BE2C (cell line): ENCODE data around the gene PLCB4.

Source experiments
- DNase-seq: peaks from one replicate; pipeline ENCODE4 v3.0.0-alpha.2; 2020
- H3K27me3 ChIP-seq: fragments of 250-450 bp; sonication (Bioruptor Pico); 2 replicates; pipeline ENCODE4 v1.5.1; 2020; ENCODE audit warnings: mild to moderate bottlenecking
- H3K36me3 ChIP-seq: fragments of 250-450 bp; sonication (Bioruptor Pico); 2 replicates; pipeline ENCODE4 v1.5.1; 2020; ENCODE audit warnings: mild to moderate bottlenecking
- H3K4me1 ChIP-seq: fragments of 250-450 bp; sonication (Bioruptor Pico); 2 replicates; pipeline ENCODE4 v1.5.1; 2020
- H3K4me3 ChIP-seq: 2 replicates; pipeline ENCODE4 v1.5.1; 2011; ENCODE audit warnings: low read depth, low read length
- H3K9me3 ChIP-seq: fragments of 250-450 bp; sonication (Bioruptor Pico); 2 replicates; pipeline ENCODE4 v1.5.1; 2020
- TF ChIP-seq, protein P1 (sequence below): IDR thresholded peaks from 2 replicates; pipeline ENCODE4 v1.5.1; 2012; ENCODE audit warnings: mild to moderate bottlenecking, low read depth, low read length

The PLCB4 gene

DNA sequence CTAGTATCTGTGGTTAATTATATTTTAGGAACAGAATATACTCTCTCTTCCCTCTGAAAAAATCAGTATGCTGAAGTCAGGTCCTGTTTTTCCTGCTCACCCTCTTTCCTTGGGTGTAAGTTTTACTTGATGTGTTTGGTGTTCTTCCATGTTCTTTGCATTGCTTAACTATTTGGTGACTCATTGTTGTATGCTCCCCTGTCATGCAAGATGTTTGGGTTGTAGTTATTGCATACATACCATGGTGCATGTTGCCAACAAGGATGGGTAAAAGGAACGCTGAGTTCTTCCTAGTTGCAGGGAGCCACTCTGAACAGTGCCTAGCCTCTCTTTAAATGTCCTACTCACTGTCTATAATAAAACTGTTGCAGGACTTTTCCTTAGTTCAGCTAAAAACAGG is 237.6 kb downstream of the PLCB4 start:
- DNase-seq: no peak
- no peaks in the 10 kb centered on the region for H3K9me3 ChIP-seq
- no peaks in the 10 kb centered on the region for H3K36me3 ChIP-seq
- H3K4me1 ChIP-seq: no peaks in the 10 kb centered on the region
- no peaks in the 10 kb centered on the region for H3K27me3 ChIP-seq
- no peak overlapping the region for H3K4me3 ChIP-seq
- TF ChIP-seq, protein P1, sequence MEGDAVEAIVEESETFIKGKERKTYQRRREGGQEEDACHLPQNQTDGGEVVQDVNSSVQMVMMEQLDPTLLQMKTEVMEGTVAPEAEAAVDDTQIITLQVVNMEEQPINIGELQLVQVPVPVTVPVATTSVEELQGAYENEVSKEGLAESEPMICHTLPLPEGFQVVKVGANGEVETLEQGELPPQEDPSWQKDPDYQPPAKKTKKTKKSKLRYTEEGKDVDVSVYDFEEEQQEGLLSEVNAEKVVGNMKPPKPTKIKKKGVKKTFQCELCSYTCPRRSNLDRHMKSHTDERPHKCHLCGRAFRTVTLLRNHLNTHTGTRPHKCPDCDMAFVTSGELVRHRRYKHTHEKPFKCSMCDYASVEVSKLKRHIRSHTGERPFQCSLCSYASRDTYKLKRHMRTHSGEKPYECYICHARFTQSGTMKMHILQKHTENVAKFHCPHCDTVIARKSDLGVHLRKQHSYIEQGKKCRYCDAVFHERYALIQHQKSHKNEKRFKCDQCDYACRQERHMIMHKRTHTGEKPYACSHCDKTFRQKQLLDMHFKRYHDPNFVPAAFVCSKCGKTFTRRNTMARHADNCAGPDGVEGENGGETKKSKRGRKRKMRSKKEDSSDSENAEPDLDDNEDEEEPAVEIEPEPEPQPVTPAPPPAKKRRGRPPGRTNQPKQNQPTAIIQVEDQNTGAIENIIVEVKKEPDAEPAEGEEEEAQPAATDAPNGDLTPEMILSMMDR: no peak

DNA sequence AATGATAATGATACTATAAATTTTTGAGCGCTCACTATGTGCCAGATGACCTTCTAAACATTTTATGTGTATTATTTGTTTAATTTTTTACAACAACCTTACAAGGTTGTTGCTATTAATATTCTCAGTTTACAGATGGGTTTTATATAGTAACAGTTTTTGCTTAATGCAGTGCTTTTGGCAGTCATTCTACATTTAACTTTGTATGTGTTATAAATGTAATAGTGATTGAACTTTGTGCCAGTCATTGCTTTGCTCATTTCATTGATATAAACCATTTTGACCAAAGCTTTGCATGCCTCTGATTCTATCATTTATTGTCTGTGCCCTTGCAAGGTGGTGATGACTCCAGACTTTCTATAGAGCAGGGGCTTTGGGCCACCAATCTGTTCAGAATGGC is 239.2 kb downstream of the PLCB4 start:
- Histone ChIP-seq H3K4me1 (no peaks in the 10 kb centered on the region), H3K4me3 (no peak overlapping the region), H3K36me3 (no peaks in the 10 kb centered on the region), H3K27me3 (no peaks in the 10 kb centered on the region), H3K9me3 (no peaks in the 10 kb centered on the region)
- TF ChIP-seq, protein P1: no peak
- no peak for DNase-seq

DNA sequence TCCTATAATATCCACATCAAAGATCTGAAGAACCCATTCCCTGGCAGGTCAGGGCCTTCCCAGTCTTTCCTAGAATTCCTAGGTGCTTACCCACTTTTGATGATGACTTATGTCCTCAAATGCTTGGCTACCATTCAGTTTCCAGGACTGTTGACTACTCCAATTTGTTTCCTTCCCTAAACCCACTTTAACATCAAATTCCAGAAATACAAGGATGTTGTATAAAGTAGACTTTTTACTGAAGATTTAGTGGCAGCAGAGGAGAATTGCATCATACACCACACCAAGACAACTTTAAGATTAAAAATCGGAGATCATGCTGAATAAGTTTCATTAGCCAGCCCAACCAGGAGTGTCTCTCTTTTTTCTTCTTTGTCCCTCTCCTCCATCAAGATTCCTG is 242.2 kb downstream of the PLCB4 start:
- TF ChIP-seq, protein P1: no peak

DNA sequence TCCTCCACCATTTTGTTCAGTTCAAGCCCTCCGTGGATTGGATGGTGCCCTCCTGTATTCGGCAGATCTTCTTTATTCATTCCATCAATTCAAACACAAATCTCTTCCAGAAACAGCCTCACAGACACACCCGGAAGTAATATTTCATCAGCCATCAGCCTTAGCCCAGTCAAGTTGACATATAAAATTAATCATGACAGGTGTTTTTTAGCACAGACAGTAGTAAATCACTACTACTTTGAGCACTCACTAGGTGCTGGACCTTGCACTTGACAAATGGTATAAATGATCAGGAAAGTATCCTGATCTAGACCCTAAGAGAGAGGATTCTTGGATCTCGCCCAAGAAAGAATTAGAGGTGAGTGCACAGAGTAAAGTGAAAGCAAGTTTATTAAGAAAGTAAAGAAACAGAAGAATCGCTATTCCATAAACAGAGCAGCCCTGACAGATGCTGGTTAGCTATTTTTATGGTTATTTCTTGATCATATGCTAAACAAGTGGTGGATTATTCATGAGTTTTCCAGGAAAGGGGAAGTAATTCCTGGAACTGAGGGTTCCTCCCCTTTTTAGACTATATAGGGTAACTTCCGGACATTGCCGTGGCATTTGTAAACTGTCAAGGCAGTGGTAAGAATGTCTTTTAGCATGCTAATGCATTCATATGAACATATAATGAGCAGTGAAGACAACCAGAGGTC is 250.9 kb downstream of the PLCB4 start:
- H3K4me1 ChIP-seq: peaks cover 3% of the 10 kb centered on the region
- TF ChIP-seq, protein P1: no peak
- no peaks in the 10 kb centered on the region for H3K27me3 ChIP-seq
- no peak for DNase-seq
- no peaks in the 10 kb centered on the region for H3K9me3 ChIP-seq
- H3K36me3 ChIP-seq: no peaks in the 10 kb centered on the region
- H3K4me3 ChIP-seq: no peak overlapping the region

More for the DNA sequence above, 242.2 kb downstream of the PLCB4 start:
- Histone ChIP-seq H3K9me3 (no peaks in the 10 kb centered on the region), H3K4me3 (no peak overlapping the region), H3K27me3 (no peaks in the 10 kb centered on the region), H3K4me1 (no peaks in the 10 kb centered on the region), H3K36me3 (no peaks in the 10 kb centered on the region; the same call in 1 of the 2 replicates)
- no peak for DNase-seq

DNA sequence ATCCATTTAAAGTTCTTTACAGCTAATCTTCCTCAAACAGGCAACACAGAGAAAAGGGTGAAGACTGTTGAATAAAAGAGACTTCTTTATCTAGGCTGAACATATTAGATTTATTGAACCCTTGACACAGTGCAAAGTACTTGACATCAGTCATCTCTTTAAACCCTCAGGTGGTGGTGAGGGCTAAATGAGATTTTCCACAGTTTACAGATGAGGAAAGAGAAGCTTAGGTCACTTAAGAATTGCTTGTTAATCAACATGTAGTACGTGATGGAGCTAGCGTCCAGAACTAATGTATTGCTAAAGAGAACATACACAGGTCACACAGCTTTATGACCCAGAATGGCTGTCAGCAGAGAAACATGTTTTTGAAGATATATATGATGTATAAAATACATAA is 252.1 kb downstream of the PLCB4 start:
- H3K36me3 ChIP-seq: no peaks in the 10 kb centered on the region
- DNase-seq: no peak
- TF ChIP-seq, protein P1: no peak
- H3K4me3 ChIP-seq: no peak overlapping the region
- no peaks in the 10 kb centered on the region for H3K9me3 ChIP-seq
- H3K4me1 ChIP-seq: peaks cover 3% of the 10 kb centered on the region
- no peaks in the 10 kb centered on the region for H3K27me3 ChIP-seq

DNA sequence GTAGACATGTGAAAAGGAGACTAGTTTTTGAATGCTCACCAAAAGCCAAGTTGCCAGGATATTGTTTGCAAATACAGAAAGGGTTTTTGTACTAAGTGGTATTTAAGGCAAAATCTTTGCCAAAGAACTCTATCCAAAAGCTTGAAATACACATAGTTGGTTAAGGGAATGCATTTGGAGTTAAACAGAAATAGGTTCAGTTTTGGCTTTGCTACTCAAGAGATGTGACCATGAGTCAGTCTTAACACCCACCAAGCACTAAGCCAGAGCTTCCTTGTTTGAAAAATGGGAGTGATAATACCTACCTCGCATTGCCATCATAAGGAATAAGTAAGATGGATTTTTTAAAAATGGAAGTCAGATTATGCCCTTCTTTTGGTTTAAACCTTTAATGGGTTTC is 253.8 kb downstream of the PLCB4 start:
- no peak overlapping the region for H3K4me3 ChIP-seq
- no peaks in the 10 kb centered on the region for H3K36me3 ChIP-seq
- H3K27me3 ChIP-seq: no peaks in the 10 kb centered on the region
- TF ChIP-seq, protein P1: no peak
- no peak for DNase-seq
- peaks cover 3% of the 10 kb centered on the region for H3K4me1 ChIP-seq
- no peaks in the 10 kb centered on the region for H3K9me3 ChIP-seq
